Karpas-422 (cell line): ENCODE measurements around the gene RETN. TPM values are rescaled to one million over a fixed set of nuclear protein-coding genes. Genes with fewer than 3 reads are reported as not detected.

Experiments used
- DNase-seq: peaks from one replicate; pipeline ENCODE4 v3.0.0-alpha.2; 2015
- H2AFZ ChIP-seq: fragments of 200-600 bp; sonication (generic); 2 replicates; pipeline ENCODE4 v1.6.1; 2014; ENCODE audit warnings: antibody characterized with exemption, low read length, mixed read lengths
- H3K27ac ChIP-seq: fragments of 200-600 bp; sonication (generic); 2 replicates; pipeline ENCODE4 v1.5.1; 2014; ENCODE audit warnings: mild to moderate bottlenecking, low read length, moderate library complexity
- H3K27me3 ChIP-seq: fragments of 200-600 bp; sonication (generic); 2 replicates; pipeline ENCODE4 v1.6.1; 2014; ENCODE audit warnings: low read length, mixed read lengths
- H3K36me3 ChIP-seq: fragments of 200-600 bp; sonication (generic); 2 replicates; pipeline ENCODE4 v1.6.1; 2014; ENCODE audit warnings: low read length, mixed read lengths; ENCODE audit not compliant: insufficient read depth
- H3K4me1 ChIP-seq: fragments of 200-600 bp; sonication (generic); 2 replicates; pipeline ENCODE4 v1.6.1; 2014; ENCODE audit warnings: mild to moderate bottlenecking, low read length, mixed read lengths
- H3K4me2 ChIP-seq: fragments of 200-600 bp; sonication (generic); 2 replicates; pipeline ENCODE4 v1.6.1; 2014; ENCODE audit warnings: low read length, low read depth, mild to moderate bottlenecking; ENCODE audit not compliant: poor library complexity, severe bottlenecking
- H3K4me3 ChIP-seq: fragments of 200-600 bp; sonication (generic); 2 replicates; pipeline ENCODE4 v1.5.1; 2014; ENCODE audit warnings: mild to moderate bottlenecking, antibody characterized with exemption, low read length, mixed read lengths
- H3K79me2 ChIP-seq: fragments of 200-600 bp; sonication (generic); 2 replicates; pipeline ENCODE4 v1.6.1; 2014; ENCODE audit warnings: mild to moderate bottlenecking, low read length, mixed read lengths
- H3K9ac ChIP-seq: fragments of 200-600 bp; sonication (generic); 2 replicates; pipeline ENCODE4 v1.6.0; 2014; ENCODE audit warnings: low read length
- H3K9me2 ChIP-seq: fragments of 200-600 bp; sonication (generic), shearing (Covaris generic); replicated peaks from 2 replicates; pipeline ENCODE4 v1.6.0; 2014; ENCODE audit warnings: mild to moderate bottlenecking, low read length, moderate library complexity; ENCODE audit not compliant: insufficient read depth
- H3K9me3 ChIP-seq: fragments of 300-700, 200-600 bp; sonication (generic); 2 replicates; pipeline ENCODE4 v1.6.1; 2014; ENCODE audit warnings: low read length, mixed read lengths
- H4K20me1 ChIP-seq: fragments of 200-600 bp; sonication (generic); 2 replicates; pipeline ENCODE4 v1.6.1; 2014; ENCODE audit warnings: mild to moderate bottlenecking, antibody characterized with exemption, low read length, low read depth; ENCODE audit not compliant: insufficient read depth
- total RNA-seq: library from RNA; depleted of rRNA; stranded (reverse); fragments of >200 nt; shearing (Covaris generic); gene quantifications from 2 replicates; pipeline ENCODE4 v1.2.3, GENCODE V29; 2014; ENCODE audit warnings: low replicate concordance

RETN gene
- total RNA-seq, 1 experiment from 2014 or later = not detected

- H4K20me1 ChIP-seq = peaks cover 23% of the 10 kb centered on the region; the same call in 1 of the 2 replicates
- peaks cover 53% of the 10 kb centered on the region for H3K79me2 ChIP-seq
- no peak for DNase-seq
- H3K27ac ChIP-seq = no peak overlapping the region
- H3K9me2 ChIP-seq = no peaks in the 10 kb centered on the region
- H3K4me3 ChIP-seq = no peak overlapping the region
- peaks cover 19% of the 10 kb centered on the region for H3K4me1 ChIP-seq
- no peak overlapping the region for H3K4me2 ChIP-seq
- H3K27me3 ChIP-seq = no peaks in the 10 kb centered on the region
- no peaks in the 10 kb centered on the region; the same call in 1 of the 2 replicates for H3K36me3 ChIP-seq
- no peak overlapping the region for H2AFZ ChIP-seq
- no peak overlapping the region for H3K9ac ChIP-seq
- H3K9me3 ChIP-seq = no peaks in the 10 kb centered on the region
These were observed 41.7 kb upstream of the RETN start for GRCh38 chr19:7627166-7627565.

DNA sequence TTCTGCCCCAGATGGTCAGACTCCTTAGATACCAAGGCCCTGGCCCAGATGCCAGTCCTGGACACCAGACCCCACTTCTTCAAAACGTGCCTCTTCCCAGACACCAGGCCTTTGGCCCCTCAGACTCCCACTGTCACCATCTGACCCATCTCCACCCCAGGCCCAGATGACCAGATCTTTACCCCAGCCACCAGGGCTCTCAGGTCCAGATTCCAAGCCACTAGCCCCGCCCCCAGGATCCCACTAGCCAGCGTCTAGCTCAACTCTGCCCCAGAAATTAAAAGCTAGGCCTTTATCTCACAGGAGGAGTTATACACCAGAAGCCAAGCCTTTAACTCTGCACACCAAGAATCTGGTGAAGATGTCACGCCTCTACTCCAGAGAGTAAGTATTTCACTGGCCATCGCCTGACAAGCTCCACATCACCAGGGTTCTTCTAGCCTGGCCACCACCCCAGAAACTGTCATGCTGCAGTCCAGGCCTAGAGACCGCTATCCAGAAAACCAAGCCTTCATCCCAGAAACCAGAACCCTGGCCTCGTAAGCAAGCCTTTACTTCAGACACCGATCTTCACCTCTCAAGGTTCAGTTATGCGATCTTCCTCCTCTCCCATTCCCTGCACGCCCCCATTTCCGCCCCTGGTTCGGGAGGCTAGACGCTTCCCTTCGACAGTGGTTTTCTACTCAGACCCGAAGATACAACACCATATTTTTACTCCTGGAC is 40.1 kb upstream of the RETN start:
- Histone ChIP-seq H3K79me2 (peaks cover 53% of the 10 kb centered on the region), H3K27me3 (no peaks in the 10 kb centered on the region), H3K4me1 (peaks cover 19% of the 10 kb centered on the region), H3K9me3 (no peaks in the 10 kb centered on the region), H3K9me2 (no peaks in the 10 kb centered on the region), H2AFZ (no peak overlapping the region), H4K20me1 (peaks cover 20% of the 10 kb centered on the region; the same call in 1 of the 2 replicates), H3K9ac (peak overlapping the region; percentile 88), H3K36me3 (no peaks in the 10 kb centered on the region), H3K27ac (no peak overlapping the region), H3K4me2 (peak overlapping the region; percentile 87), H3K4me3 (peak overlapping the region; percentile 97)
- DNase-seq = no peak

- peak within 1 kb of the TSS; percentile 95 for H3K9ac ChIP-seq
- peaks cover 53% of the 10 kb centered on the region for H3K79me2 ChIP-seq
- H3K36me3 ChIP-seq = no peaks in the 10 kb centered on the region
- H3K27me3 ChIP-seq = no peaks in the 10 kb centered on the region
- peak; percentile 98 for DNase-seq
- H3K4me2 ChIP-seq = peak within 1 kb of the TSS; percentile 92
- H3K4me3 ChIP-seq = peak within 1 kb of the TSS; percentile 97
- H2AFZ ChIP-seq = no peak within 1 kb of the TSS
- no peaks in the 10 kb centered on the region for H3K9me2 ChIP-seq
- peaks cover 20% of the 10 kb centered on the region; the same call in 1 of the 2 replicates for H4K20me1 ChIP-seq
- peaks cover 19% of the 10 kb centered on the region for H3K4me1 ChIP-seq
- H3K27ac ChIP-seq = no peak within 1 kb of the TSS
- H3K9me3 ChIP-seq = no peaks in the 10 kb centered on the region
These were observed 39.3 kb upstream of the RETN start, which contains the start of the genes PET100 and XAB2 for GRCh38 chr19:7629347-7630054. Gene PET100 (plus strand): TSS chr19:7629793. CDS start chr19:7629834, 41 bp downstream. Gene XAB2 (minus strand): TSS chr19:7629545. CDS start chr19:7629527, 18 bp downstream.

GRCh38 chr19:7631577-7631976 is 37.3 kb upstream of the RETN start:
- Histone ChIP-seq H2AFZ (no peak overlapping the region), H3K36me3 (no peaks in the 10 kb centered on the region), H3K9ac (no peak overlapping the region), H3K9me2 (no peaks in the 10 kb centered on the region), H3K4me2 (no peak overlapping the region), H3K27me3 (no peaks in the 10 kb centered on the region), H4K20me1 (peaks cover 20% of the 10 kb centered on the region; the same call in 1 of the 2 replicates), H3K27ac (no peak overlapping the region), H3K4me3 (no peak overlapping the region), H3K79me2 (peaks cover 46% of the 10 kb centered on the region), H3K9me3 (no peaks in the 10 kb centered on the region), H3K4me1 (peaks cover 21% of the 10 kb centered on the region)
- DNase-seq = no peak

- Histone ChIP-seq H3K9ac (no peak overlapping the region), H3K27ac (no peak overlapping the region)
These were observed 36.3 kb upstream of the RETN start for GRCh38 chr19:7632340-7633203.

GRCh38 chr19:7633698-7634097 is 35.2 kb upstream of the RETN start, which contains the start of gene PCP2:
Gene PCP2 (minus strand): TSS chr19:7633719. CDS start chr19:7633457, 262 bp downstream.
- peaks cover 41% of the 10 kb centered on the region for H3K79me2 ChIP-seq
- no peak within 1 kb of the TSS for H3K9ac ChIP-seq
- H3K27ac ChIP-seq = no peak within 1 kb of the TSS
- H3K4me3 ChIP-seq = no peak within 1 kb of the TSS
- H3K4me2 ChIP-seq = no peak within 1 kb of the TSS
- H3K9me3 ChIP-seq = no peaks in the 10 kb centered on the region
- H2AFZ ChIP-seq = no peak within 1 kb of the TSS
- H3K27me3 ChIP-seq = no peaks in the 10 kb centered on the region
- H3K4me1 ChIP-seq = peaks cover 22% of the 10 kb centered on the region
- no peaks in the 10 kb centered on the region for H3K36me3 ChIP-seq
- DNase-seq = no peak
- peaks cover under 1% of the 10 kb centered on the region; the same call in 1 of the 2 replicates for H4K20me1 ChIP-seq
- no peaks in the 10 kb centered on the region for H3K9me2 ChIP-seq

More at GRCh38 chr19:7632340-7633203, 36.3 kb upstream of the RETN start:
- Histone ChIP-seq H3K9me3 (no peaks in the 10 kb centered on the region), H3K79me2 (peaks cover 41% of the 10 kb centered on the region), H3K27me3 (no peaks in the 10 kb centered on the region), H3K4me3 (no peak overlapping the region), H3K4me1 (peaks cover 24% of the 10 kb centered on the region), H3K4me2 (no peak overlapping the region), H2AFZ (no peak overlapping the region), H4K20me1 (peaks cover 12% of the 10 kb centered on the region; the same call in 1 of the 2 replicates), H3K9me2 (no peaks in the 10 kb centered on the region), H3K36me3 (no peaks in the 10 kb centered on the region)
- no peak for DNase-seq

- Histone ChIP-seq H3K27me3 (no peaks in the 10 kb centered on the region), H3K4me1 (peaks cover 17% of the 10 kb centered on the region), H3K9ac (no peak overlapping the region), H3K79me2 (peaks cover 27% of the 10 kb centered on the region), H3K9me3 (no peaks in the 10 kb centered on the region), H2AFZ (no peak overlapping the region), H3K27ac (no peak overlapping the region), H4K20me1 (no peaks in the 10 kb centered on the region), H3K4me3 (no peak overlapping the region), H3K9me2 (no peaks in the 10 kb centered on the region), H3K4me2 (no peak overlapping the region), H3K36me3 (no peaks in the 10 kb centered on the region)
- no peak for DNase-seq
These were observed 33.2 kb upstream of the RETN start for GRCh38 chr19:7635670-7636069.
